GM20431 (cell line): ENCODE data around the gene FYN.
"Not testable (repeated sequence)": the region's sequence is repeated elsewhere in the genome, so short reads cannot be mapped to it uniquely, and the experiment has no call there.

Source experiments
- in situ Hi-C: fragments of 300-500 bp; cut with MseI, MboI; formaldehyde crosslinking; loops from one replicate; pipeline ENCODE4 v1.15.0; 2020; ENCODE audit warnings: low sequenced_read_pairs; ENCODE audit not compliant: unreplicated experiment

The FYN gene

GRCh38 chr6:111701146-111701545 lies 172.1 kb downstream of the FYN start:
- in situ Hi-C loops, result loop anchor here (25.0 kb wide), 1 partner anchor 311 kb away; no protein-coding TSS in a partner anchor

GRCh38 chr6:111700135-111700690 lies 173.0 kb downstream of the FYN start:
- in situ Hi-C loops, result loop anchor here (25.0 kb wide), 1 partner anchor 312 kb away; no protein-coding TSS in a partner anchor

- in situ Hi-C loops, result no loop called here
These were observed 174.1 kb downstream of the FYN start for GRCh38 chr6:111699123-111699522.

GRCh38 chr6:111696814-111697213 lies 176.4 kb downstream of the FYN start:
- in situ Hi-C loops, result no loop called here

- in situ Hi-C loops, result no loop called here
These were observed 180.7 kb downstream of the FYN start for GRCh38 chr6:111692327-111693164.

GRCh38 chr6:111691345-111692225 lies 181.7 kb downstream of the FYN start:
- in situ Hi-C loops, result no loop called here

GRCh38 chr6:111689946-111690345 lies 183.3 kb downstream of the FYN start:
- in situ Hi-C loops, result no loop called here

GRCh38 chr6:111689419-111689818 lies 183.8 kb downstream of the FYN start:
- in situ Hi-C loops, result no loop called here

- in situ Hi-C loops, result no loop called here
These were observed 184.9 kb downstream of the FYN start for GRCh38 chr6:111688331-111688730.

- in situ Hi-C loops, result no loop called here
These were observed 185.6 kb downstream of the FYN start for GRCh38 chr6:111687652-111688051.

GRCh38 chr6:111686932-111687266 lies 186.4 kb downstream of the FYN start:
- in situ Hi-C loops, result no loop called here

GRCh38 chr6:111686249-111686931 lies 186.9 kb downstream of the FYN start:
- in situ Hi-C loops, result no loop called here

GRCh38 chr6:111685526-111685925 lies 187.7 kb downstream of the FYN start:
- in situ Hi-C loops, result no loop called here

- in situ Hi-C loops, result no loop called here
These were observed 188.2 kb downstream of the FYN start for GRCh38 chr6:111685058-111685457.

GRCh38 chr6:111683749-111684267 lies 189.4 kb downstream of the FYN start:
- in situ Hi-C loops, result no loop called here

GRCh38 chr6:111683157-111683556 lies 190.1 kb downstream of the FYN start:
- in situ Hi-C loops, result no loop called here

GRCh38 chr6:111681860-111682259 lies 191.4 kb downstream of the FYN start:
- in situ Hi-C loops, result no loop called here

GRCh38 chr6:111680811-111681609 lies 192.2 kb downstream of the FYN start:
- in situ Hi-C loops, result not testable (repeated sequence)

- in situ Hi-C loops, result no loop called here
These were observed 193.1 kb downstream of the FYN start for GRCh38 chr6:111680015-111680712.
